H9 (cell line): ENCODE data around the gene TMEM114. TPM values are rescaled to one million over a fixed set of nuclear protein-coding genes. Genes with fewer than 3 reads are reported as not detected.

Experiments used
- DNase-seq: peaks from one replicate; pipeline ENCODE4 v3.0.0-alpha.2; 2017
- H2AFZ ChIP-seq: one replicate; pipeline ENCODE4 v1.6.1; 2013; ENCODE audit warnings: mild to moderate bottlenecking, low read length, control low read depth, moderate library complexity
- H2AK5ac ChIP-seq: 2 replicates; pipeline ENCODE4 v1.6.1; 2013; ENCODE audit warnings: low read length, control low read depth, mixed read lengths; ENCODE audit not compliant: insufficient read length
- H2BK120ac ChIP-seq: one replicate; pipeline ENCODE4 v1.6.1; 2013; ENCODE audit warnings: low read depth, mild to moderate bottlenecking, low read length, control low read depth, inconsistent platforms; ENCODE audit not compliant: poor library complexity, severe bottlenecking
- H2BK12ac ChIP-seq: 2 replicates; pipeline ENCODE4 v1.6.1; 2013; ENCODE audit warnings: low read length, control low read depth, mixed read lengths, low read depth; ENCODE audit not compliant: insufficient read length
- H2BK15ac ChIP-seq: 2 replicates; pipeline ENCODE4 v1.6.1; 2013; ENCODE audit warnings: low read depth, low read length, control low read depth
- H2BK20ac ChIP-seq: one replicate; pipeline ENCODE4 v1.6.1; 2013; ENCODE audit warnings: low read depth, mild to moderate bottlenecking, low read length, control low read depth, inconsistent platforms; ENCODE audit not compliant: poor library complexity, severe bottlenecking
- H2BK5ac ChIP-seq: 2 replicates; pipeline ENCODE4 v1.6.1; 2013; ENCODE audit warnings: low read length, control low read depth, mixed read lengths; ENCODE audit not compliant: insufficient read length
- H3K14ac ChIP-seq: 2 replicates; pipeline ENCODE4 v1.6.1; 2013; ENCODE audit warnings: low read length, control low read depth; ENCODE audit not compliant: insufficient read depth
- H3K18ac ChIP-seq: 2 replicates; pipeline ENCODE4 v1.6.1; 2013; ENCODE audit warnings: low read depth, mild to moderate bottlenecking, mixed read lengths, low read length, control low read depth; ENCODE audit not compliant: insufficient read length
- H3K23ac ChIP-seq: 2 replicates; pipeline ENCODE4 v1.6.1; 2013; ENCODE audit warnings: low read length, control low read depth, mixed read lengths, low read depth; ENCODE audit not compliant: insufficient read length
- H3K23me2 ChIP-seq: 2 replicates; pipeline ENCODE4 v1.6.1; 2013; ENCODE audit warnings: low read depth, mild to moderate bottlenecking, mixed read lengths, low read length, control low read depth; ENCODE audit not compliant: insufficient read length, poor library complexity, severe bottlenecking
- H3K27ac ChIP-seq: 2 replicates; pipeline ENCODE4 v1.5.1; 2013; ENCODE audit warnings: low read length, control low read depth, mixed read lengths, low read depth; ENCODE audit not compliant: insufficient read length
- H3K27me3 ChIP-seq: 2 replicates; pipeline ENCODE4 v1.6.1; 2013; ENCODE audit warnings: low read length, control low read depth, inconsistent platforms; ENCODE audit not compliant: insufficient read depth
- H3K4ac ChIP-seq: 2 replicates; pipeline ENCODE4 v1.6.1; 2013; ENCODE audit warnings: low read depth, mild to moderate bottlenecking, control low read depth, inconsistent platforms, low read length, moderate library complexity
- H3K4me1 ChIP-seq: 2 replicates; pipeline ENCODE4 v1.6.1; 2013; ENCODE audit warnings: low read length, control low read depth, inconsistent platforms; ENCODE audit not compliant: insufficient read depth
- H3K4me2 ChIP-seq: 2 replicates; pipeline ENCODE4 v1.6.1; 2013; ENCODE audit warnings: low read length, control low read depth, mixed read lengths; ENCODE audit not compliant: insufficient read length, insufficient read depth
- H3K56ac ChIP-seq: 2 replicates; pipeline ENCODE4 v1.6.1; 2013; ENCODE audit warnings: low read depth, mild to moderate bottlenecking, mixed read lengths, low read length, control low read depth; ENCODE audit not compliant: insufficient read length
- H3K79me1 ChIP-seq: 2 replicates; pipeline ENCODE4 v1.6.1; 2013; ENCODE audit warnings: low read depth, mild to moderate bottlenecking, moderate library complexity, low read length, control low read depth, inconsistent platforms; ENCODE audit not compliant: insufficient read depth, poor library complexity, severe bottlenecking
- H3K79me2 ChIP-seq: 2 replicates; pipeline ENCODE4 v1.6.1; 2013; ENCODE audit warnings: low read length, control low read depth, inconsistent platforms; ENCODE audit not compliant: insufficient read depth
- H3K9ac ChIP-seq: 2 replicates; pipeline ENCODE4 v1.6.1; 2013; ENCODE audit warnings: low read length, control low read depth, mixed read lengths; ENCODE audit not compliant: insufficient read length; ENCODE audit errors: extremely low read depth
- H3K9me3 ChIP-seq: one replicate; pipeline ENCODE4 v1.6.1; 2013; ENCODE audit warnings: low read depth, low read length, inconsistent platforms; ENCODE audit not compliant: control insufficient read depth
- H3T11ph ChIP-seq: one replicate; pipeline ENCODE4 v1.6.1; 2013; ENCODE audit warnings: mild to moderate bottlenecking, low read length, control low read depth, inconsistent platforms
- H4K20me1 ChIP-seq: one replicate; pipeline ENCODE4 v1.6.1; 2013; ENCODE audit not compliant: control insufficient read depth, insufficient read length, insufficient read depth
- H4K5ac ChIP-seq: 2 replicates; pipeline ENCODE4 v1.6.1; 2013; ENCODE audit warnings: low read depth, mild to moderate bottlenecking, mixed read lengths, low read length, control low read depth; ENCODE audit not compliant: insufficient read length
- H4K8ac ChIP-seq: replicated peaks from 2 replicates; pipeline ENCODE4 v1.6.1; 2013; ENCODE audit warnings: low read length, control low read depth, mixed read lengths, low read depth; ENCODE audit not compliant: insufficient read length
- H4K91ac ChIP-seq: 2 replicates; pipeline ENCODE4 v1.6.1; 2013; ENCODE audit warnings: low read depth, mild to moderate bottlenecking, moderate library complexity, mixed read lengths, low read length, control low read depth; ENCODE audit not compliant: insufficient read length
- H3K27ac Mint-ChIP-seq, 3 experiments: 2 replicates in 2 of 3; 3 replicates in 1 of 3; pipeline ENCODE4 v1.8.0; 2020 to 2021; ENCODE audit warnings: mixed read lengths in 3 of 3, mild to moderate bottlenecking in 1 of 3, moderate library complexity in 1 of 3
- H3K27me3 Mint-ChIP-seq: 2 replicates; pipeline ENCODE4 v1.8.0; 2021; ENCODE audit warnings: low read depth, mild to moderate bottlenecking, moderate library complexity, mixed read lengths
- H3K36me3 Mint-ChIP-seq, 3 experiments: 2 replicates in 2 of 3; 3 replicates in 1 of 3; pipeline ENCODE4 v1.8.0; 2020 to 2021; ENCODE audit warnings: low read depth in 3 of 3, mixed read lengths in 3 of 3; ENCODE audit not compliant: insufficient read depth in 1 of 3
- H3K4me1 Mint-ChIP-seq, 2 experiments: 2 replicates each; pipeline ENCODE4 v1.8.0; 2020; ENCODE audit warnings: mixed read lengths in 2 of 2
- H3K4me3 Mint-ChIP-seq, 2 experiments: 2 replicates in 1 of 2; 3 replicates in 1 of 2; pipeline ENCODE4 v1.8.0; 2020 to 2021; ENCODE audit warnings: mild to moderate bottlenecking in 2 of 2, mixed read lengths in 2 of 2, moderate library complexity in 1 of 2
- H3K9me3 Mint-ChIP-seq, 2 experiments: 2 replicates in 1 of 2; 3 replicates in 1 of 2; pipeline ENCODE4 v1.8.0; 2020; ENCODE audit warnings: mild to moderate bottlenecking in 2 of 2, mixed read lengths in 2 of 2, moderate library complexity in 1 of 2
- CTCF ChIP-seq: fragments of 200-600 bp; sonication (generic); conservative IDR thresholded peaks from 3 replicates; pipeline ENCODE4 v1.8.0; 2021; ENCODE audit warnings: antibody characterized with exemption, mild to moderate bottlenecking
- WGBS: extraction: QIAGEN DNeasy Blood & Tissue Kit; methylation state at CpG from one replicate; pipeline ENCODE4 v1.1.7; 2013; ENCODE audit warnings: missing lambda C conversion rate, low lambda C conversion rate, mixed read lengths; ENCODE audit not compliant: insufficient read length; ENCODE audit errors: extremely low coverage; 5-methylcytosine and 5-hydroxymethylcytosine counted together
- total RNA-seq: library from RNA; stranded (reverse); gene quantifications from 2 replicates; pipeline ENCODE4 v1.2.1, GENCODE V29; 2021

The TMEM114 gene
- total RNA-seq, 1 experiment from 2014 or later: 0.33 TPM

GRCh38 chr16:8632675-8633182, 42.4 kb upstream of the TMEM114 start:
- no peak overlapping the region for H3K4me3 Mint-ChIP-seq
- H3K27me3 Mint-ChIP-seq: no peaks in the 10 kb centered on the region
- no peak for DNase-seq
- no peak for TF ChIP-seq CTCF
- Histone ChIP-seq H4K91ac (no peak overlapping the region), H3K23ac (no peak overlapping the region), H3K4me2 (no peak overlapping the region), H2AFZ (no peak overlapping the region), H4K20me1 (no peaks in the 10 kb centered on the region), H3K23me2 (no peaks in the 10 kb centered on the region), H3K27me3 (no peaks in the 10 kb centered on the region), H2BK5ac (no peak overlapping the region), H3K18ac (no peak overlapping the region), H3K27ac (no peak overlapping the region), H2AK5ac (no peak overlapping the region), H2BK20ac (no peak overlapping the region), H2BK15ac (no peak overlapping the region), H3K4ac (no peak overlapping the region), H3K56ac (no peak overlapping the region), H3T11ph (no peak overlapping the region), H3K9me3 (no peaks in the 10 kb centered on the region), H3K9ac (no peak overlapping the region), H3K79me1 (no peaks in the 10 kb centered on the region), H2BK120ac (no peak overlapping the region), H4K5ac (no peak overlapping the region), H4K8ac (no peak overlapping the region), H3K14ac (no peak overlapping the region), H3K4me1 (no peaks in the 10 kb centered on the region), H3K79me2 (no peaks in the 10 kb centered on the region), H2BK12ac (no peak overlapping the region)
- H3K9me3 Mint-ChIP-seq: no peaks in the 10 kb centered on the region
- no peaks in the 10 kb centered on the region for H3K4me1 Mint-ChIP-seq
- H3K36me3 Mint-ChIP-seq: peaks cover 41 to 84% (median 77%) of the 10 kb centered on the region in 3 experiments
- peak overlapping the region in 2 of 3 experiments; percentile 9 to 48; a peak in 3 of 7 replicates for H3K27ac Mint-ChIP-seq
- WGBS: no CpG with 5 or more reads among the region's 5 CpGs
